NCI-H774 (cell line): ENCODE results near the gene PAM.
"Not testable (repeated sequence)": the region's sequence is repeated elsewhere in the genome, so short reads cannot be mapped to it uniquely, and the experiment has no call there.

ENCODE experiments used
- DNase-seq: peaks from one replicate; lab custom pipeline; 2025; lab: John Stamatoyannopoulos, UW

PAM gene

GRCh38 chr5:102751903-102752376 is 3.2 kb upstream of the PAM start:
- not testable (repeated sequence) for DNase-seq

GRCh38 chr5:102753889-102754766 is 977 bp upstream of the PAM start:
- DNase-seq: peak; percentile 39

- DNase-seq: peak; percentile 26
Observed at GRCh38 chr5:102755686-102756371, 724 bp downstream of the PAM start.

GRCh38 chr5:102758576-102758975 is 3.5 kb downstream of the PAM start:
- DNase-seq: no peak

- no peak for DNase-seq
Observed at GRCh38 chr5:102759289-102759688, 4.2 kb downstream of the PAM start.

GRCh38 chr5:102759700-102760099 is 4.6 kb downstream of the PAM start:
- DNase-seq: no peak

GRCh38 chr5:102760815-102761214 is 5.7 kb downstream of the PAM start:
- no peak for DNase-seq

- DNase-seq: peak; percentile 23
Observed at GRCh38 chr5:102762095-102762534, 7.0 kb downstream of the PAM start.

- no peak for DNase-seq
Observed at GRCh38 chr5:102762562-102763227, 7.6 kb downstream of the PAM start.

- DNase-seq: no peak
Observed at GRCh38 chr5:102763734-102764133, 8.6 kb downstream of the PAM start.

- no peak for DNase-seq
Observed at GRCh38 chr5:102764381-102765004, 9.4 kb downstream of the PAM start.

GRCh38 chr5:102765350-102765749 is 10.2 kb downstream of the PAM start:
- no peak for DNase-seq

- no peak for DNase-seq
Observed at GRCh38 chr5:102766295-102767090, 11.4 kb downstream of the PAM start.

- DNase-seq: no peak
Observed at GRCh38 chr5:102767862-102768261, 12.8 kb downstream of the PAM start.

GRCh38 chr5:102770803-102771202 is 15.7 kb downstream of the PAM start:
- no peak for DNase-seq

- DNase-seq: no peak
Observed at GRCh38 chr5:102771435-102771834, 16.3 kb downstream of the PAM start.

GRCh38 chr5:102772273-102772672 is 17.2 kb downstream of the PAM start:
- DNase-seq: no peak

GRCh38 chr5:102773133-102773532 is 18.0 kb downstream of the PAM start:
- no peak for DNase-seq

- DNase-seq: not testable (repeated sequence)
Observed at GRCh38 chr5:102775756-102776155, 20.7 kb downstream of the PAM start.

- DNase-seq: no peak
Observed at GRCh38 chr5:102777099-102777498, 22.0 kb downstream of the PAM start.

GRCh38 chr5:102778478-102778877 is 23.4 kb downstream of the PAM start:
- no peak for DNase-seq
